Panc1 (cell line): ENCODE data around the gene MACF1. TPM values are rescaled to one million over a fixed set of nuclear protein-coding genes. Genes with fewer than 3 reads are reported as not detected.

ENCODE experiments used
- ATAC-seq: fragments of 200-7000 bp; cut with Tn5 transposase; 2 replicates; pipeline ENCODE4 v1.9.1; 2020; ENCODE audit warnings: mild to moderate bottlenecking, moderate library complexity
- BruUV-seq: library from RNA; stranded (reverse); fragments of 400-500 nt; replicated peaks from 2 replicates; lab custom pipeline; 2021; lab: Mats Ljungman, UMichigan
- CTCF ChIA-PET: fragments of 300-600 bp; sonication (Branson Sonifier 250); formaldehyde crosslinking; loops from one replicate; lab custom pipeline; 2022; ENCODE audit warnings: antibody characterized with exemption; lab: Charles Lee
- POLR2A ChIA-PET: fragments of 300-600 bp; sonication (Branson Sonifier 250); formaldehyde crosslinking; loops from one replicate; lab custom pipeline; 2022; ENCODE audit warnings: antibody characterized with exemption; lab: Charles Lee
- DNase-seq: peaks from one replicate; pipeline ENCODE4 v3.0.0-alpha.2; 2010; ENCODE audit warnings: low read depth, low spot score
- H3K27ac ChIP-seq: 2 replicates; pipeline ENCODE4 v1.5.1; 2011; ENCODE audit warnings: mild to moderate bottlenecking, low read length, inconsistent platforms
- H3K27me3 ChIP-seq: fragments of 200-500 bp; sonication (Bioruptor generic); 2 replicates; pipeline ENCODE4 v1.6.0; 2014; ENCODE audit warnings: low read length, inconsistent platforms; ENCODE audit not compliant: control insufficient read depth, insufficient read depth
- H3K36me3 ChIP-seq: fragments of 200-500 bp; sonication (Bioruptor generic); 2 replicates; pipeline ENCODE4 v1.5.1; 2014; ENCODE audit warnings: inconsistent platforms, mild to moderate bottlenecking, low read length, moderate library complexity; ENCODE audit not compliant: control insufficient read depth, insufficient read depth
- H3K4me1 ChIP-seq: 2 replicates; pipeline ENCODE4 v1.5.1; 2011; ENCODE audit warnings: inconsistent platforms, mild to moderate bottlenecking, low read length, moderate library complexity; ENCODE audit not compliant: control insufficient read depth, insufficient read depth
- H3K4me3 ChIP-seq, 2 experiments: 2 replicates each; pipeline ENCODE4 v1.5.1; 2011 to 2012; ENCODE audit warnings: low read depth in 2 of 2, low read length in 2 of 2, mild to moderate bottlenecking in 2 of 2, inconsistent platforms in 1 of 2, moderate library complexity in 1 of 2
- H3K9me3 ChIP-seq: fragments of 200-500 bp; sonication (Bioruptor generic); 2 replicates; pipeline ENCODE4 v1.5.1; 2014; ENCODE audit warnings: low read depth, mild to moderate bottlenecking, inconsistent platforms, low read length, moderate library complexity; ENCODE audit not compliant: control insufficient read depth, insufficient read depth
- POLR2AphosphoS5 ChIP-seq: IDR thresholded peaks from 2 replicates; pipeline ENCODE4 v1.6.1; 2012; ENCODE audit warnings: mild to moderate bottlenecking, low read depth, low read length, moderate library complexity
- SIN3A ChIP-seq: IDR thresholded peaks from 2 replicates; pipeline ENCODE4 v1.6.1; 2012; ENCODE audit warnings: low read depth, mild to moderate bottlenecking, low read length, moderate library complexity, borderline replicate concordance; ENCODE audit not compliant: insufficient read depth
- TCF7L2 ChIP-seq: IDR thresholded peaks from 2 replicates; pipeline ENCODE4 v1.6.1; 2011; ENCODE audit warnings: mild to moderate bottlenecking, low read depth, low read length, inconsistent platforms
- in situ Hi-C: cut with HindIII; loops from 2 replicates; pipeline ENCODE4 v1.10.0; 2016; ENCODE audit warnings: low sequenced_read_pairs, low pct_unique_long_range_greater_than_20kb
- intact Hi-C: fragments of 100-400 bp; cut with micrococcal nuclease; formaldehyde crosslinking; loops from one replicate; pipeline ENCODE4 v1.10.0; 2022; ENCODE audit not compliant: unreplicated experiment
- total RNA-seq: library from RNA; stranded (reverse); gene quantifications from one replicate; pipeline ENCODE4 v1.2.1, GENCODE V29; 2021; ENCODE audit not compliant: unreplicated experiment
- TF ChIP-seq, protein P1 (sequence below), 2 experiments: IDR thresholded peaks; 2 replicates each; pipeline ENCODE4 v1.6.1; 2011 to 2012; ENCODE audit warnings: low read depth in 2 of 2, control low read depth in 1 of 2, low read length in 1 of 2, mild to moderate bottlenecking in 1 of 2, moderate library complexity in 1 of 2; ENCODE audit not compliant: insufficient read depth in 1 of 2
- TF ChIP-seq, protein P2 (sequence below): fragments of 450-650 bp; IDR thresholded peaks from 2 replicates; pipeline ENCODE4 v1.5.1; 2017; ENCODE audit warnings: mild to moderate bottlenecking

The MACF1 gene
- total RNA-seq, 1 experiment from 2014 or later = 413 TPM

DNA sequence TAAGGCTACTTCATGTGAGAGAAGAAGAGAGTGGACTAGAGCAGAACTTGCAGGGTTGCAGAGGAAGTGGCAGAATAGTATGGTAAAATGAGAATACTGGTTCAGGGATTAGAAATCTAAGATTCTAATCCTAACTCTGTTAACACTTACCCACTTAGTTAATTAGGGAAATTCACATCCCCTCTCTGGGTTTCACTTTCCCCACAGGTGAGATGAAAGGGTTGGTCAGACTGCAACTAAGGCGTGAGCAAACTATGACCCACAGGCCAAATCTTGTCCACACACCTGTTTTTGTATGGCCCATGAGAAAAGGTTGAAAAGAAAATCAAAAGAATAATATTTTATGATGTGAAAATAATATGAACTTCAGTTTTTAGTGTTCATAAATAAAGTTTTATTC lies 117.5 kb downstream of the MACF1 start:
- in situ Hi-C loops = no loop called here
- DNase-seq (no peak), ATAC-seq (no peak)
- ChIA-PET POLR2A (no interaction called here), CTCF (no interaction called here)
- TF ChIP-seq, protein P1, sequence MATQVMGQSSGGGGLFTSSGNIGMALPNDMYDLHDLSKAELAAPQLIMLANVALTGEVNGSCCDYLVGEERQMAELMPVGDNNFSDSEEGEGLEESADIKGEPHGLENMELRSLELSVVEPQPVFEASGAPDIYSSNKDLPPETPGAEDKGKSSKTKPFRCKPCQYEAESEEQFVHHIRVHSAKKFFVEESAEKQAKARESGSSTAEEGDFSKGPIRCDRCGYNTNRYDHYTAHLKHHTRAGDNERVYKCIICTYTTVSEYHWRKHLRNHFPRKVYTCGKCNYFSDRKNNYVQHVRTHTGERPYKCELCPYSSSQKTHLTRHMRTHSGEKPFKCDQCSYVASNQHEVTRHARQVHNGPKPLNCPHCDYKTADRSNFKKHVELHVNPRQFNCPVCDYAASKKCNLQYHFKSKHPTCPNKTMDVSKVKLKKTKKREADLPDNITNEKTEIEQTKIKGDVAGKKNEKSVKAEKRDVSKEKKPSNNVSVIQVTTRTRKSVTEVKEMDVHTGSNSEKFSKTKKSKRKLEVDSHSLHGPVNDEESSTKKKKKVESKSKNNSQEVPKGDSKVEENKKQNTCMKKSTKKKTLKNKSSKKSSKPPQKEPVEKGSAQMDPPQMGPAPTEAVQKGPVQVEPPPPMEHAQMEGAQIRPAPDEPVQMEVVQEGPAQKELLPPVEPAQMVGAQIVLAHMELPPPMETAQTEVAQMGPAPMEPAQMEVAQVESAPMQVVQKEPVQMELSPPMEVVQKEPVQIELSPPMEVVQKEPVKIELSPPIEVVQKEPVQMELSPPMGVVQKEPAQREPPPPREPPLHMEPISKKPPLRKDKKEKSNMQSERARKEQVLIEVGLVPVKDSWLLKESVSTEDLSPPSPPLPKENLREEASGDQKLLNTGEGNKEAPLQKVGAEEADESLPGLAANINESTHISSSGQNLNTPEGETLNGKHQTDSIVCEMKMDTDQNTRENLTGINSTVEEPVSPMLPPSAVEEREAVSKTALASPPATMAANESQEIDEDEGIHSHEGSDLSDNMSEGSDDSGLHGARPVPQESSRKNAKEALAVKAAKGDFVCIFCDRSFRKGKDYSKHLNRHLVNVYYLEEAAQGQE (IDR thresholded peaks at IDR 0.05; ENCODE audit: insufficient read depth in 1 of 2, low read depth in 2 of 2, low read length in 1 of 2) = no peak
- TF ChIP-seq, protein P2, sequence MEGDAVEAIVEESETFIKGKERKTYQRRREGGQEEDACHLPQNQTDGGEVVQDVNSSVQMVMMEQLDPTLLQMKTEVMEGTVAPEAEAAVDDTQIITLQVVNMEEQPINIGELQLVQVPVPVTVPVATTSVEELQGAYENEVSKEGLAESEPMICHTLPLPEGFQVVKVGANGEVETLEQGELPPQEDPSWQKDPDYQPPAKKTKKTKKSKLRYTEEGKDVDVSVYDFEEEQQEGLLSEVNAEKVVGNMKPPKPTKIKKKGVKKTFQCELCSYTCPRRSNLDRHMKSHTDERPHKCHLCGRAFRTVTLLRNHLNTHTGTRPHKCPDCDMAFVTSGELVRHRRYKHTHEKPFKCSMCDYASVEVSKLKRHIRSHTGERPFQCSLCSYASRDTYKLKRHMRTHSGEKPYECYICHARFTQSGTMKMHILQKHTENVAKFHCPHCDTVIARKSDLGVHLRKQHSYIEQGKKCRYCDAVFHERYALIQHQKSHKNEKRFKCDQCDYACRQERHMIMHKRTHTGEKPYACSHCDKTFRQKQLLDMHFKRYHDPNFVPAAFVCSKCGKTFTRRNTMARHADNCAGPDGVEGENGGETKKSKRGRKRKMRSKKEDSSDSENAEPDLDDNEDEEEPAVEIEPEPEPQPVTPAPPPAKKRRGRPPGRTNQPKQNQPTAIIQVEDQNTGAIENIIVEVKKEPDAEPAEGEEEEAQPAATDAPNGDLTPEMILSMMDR = no peak
- no peak for TF ChIP-seq SIN3A
- TF ChIP-seq POLR2AphosphoS5 = no peak
- no peak for TF ChIP-seq TCF7L2
- no peak overlapping the region for H3K27ac ChIP-seq
- intact Hi-C loops = no loop called here
- H3K27me3 ChIP-seq = no peaks in the 10 kb centered on the region
- BruUV-seq = no TSS peak
- H3K4me1 ChIP-seq = no peaks in the 10 kb centered on the region
- H3K9me3 ChIP-seq = no peaks in the 10 kb centered on the region
- peaks cover 68% of the 10 kb centered on the region for H3K36me3 ChIP-seq
- no peak overlapping the region for H3K4me3 ChIP-seq

DNA sequence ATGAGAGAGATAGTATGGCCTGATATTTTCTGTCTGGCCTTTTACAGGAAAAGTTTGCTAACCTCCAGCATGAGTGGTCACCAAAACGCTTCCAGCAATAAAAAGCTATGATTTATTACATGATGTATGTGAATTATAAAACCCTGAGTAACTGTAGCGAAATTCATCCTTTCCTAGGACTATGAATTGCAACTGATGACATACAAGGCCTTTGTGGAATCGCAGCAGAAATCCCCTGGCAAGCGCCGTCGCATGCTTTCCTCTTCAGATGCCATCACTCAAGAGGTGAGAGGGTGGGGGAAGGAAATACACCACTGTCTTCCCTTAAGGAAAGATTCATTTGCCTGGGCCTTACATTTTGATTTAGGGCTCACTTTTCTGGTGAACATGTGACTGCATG lies 117.9 kb downstream of the MACF1 start:
- BruUV-seq = no TSS peak
- H3K9me3 ChIP-seq = no peaks in the 10 kb centered on the region
- ChIA-PET POLR2A (no interaction called here), CTCF (no interaction called here)
- no peak for ATAC-seq
- no peaks in the 10 kb centered on the region for H3K27me3 ChIP-seq
- in situ Hi-C loops (no loop called here), intact Hi-C loops (no loop called here)
- TF ChIP-seq SIN3A = no peak
- TF ChIP-seq, protein P1 (IDR thresholded peaks at IDR 0.05; ENCODE audit: insufficient read depth in 1 of 2, low read depth in 2 of 2, low read length in 1 of 2) = no peak
- TF ChIP-seq TCF7L2 = no peak
- TF ChIP-seq, protein P2 = no peak
- H3K27ac ChIP-seq = no peak overlapping the region
- H3K4me1 ChIP-seq = no peaks in the 10 kb centered on the region
- no peak overlapping the region for H3K4me3 ChIP-seq
- no peak for DNase-seq
- H3K36me3 ChIP-seq = peaks cover 66% of the 10 kb centered on the region
